Fibroblast of skin of right quadriceps (primary cell): Measurements from ENCODE around the gene COL18A1.
"Not testable (repeated sequence)": the region's sequence is repeated elsewhere in the genome, so short reads cannot be mapped to it uniquely, and the experiment has no call there.

Source experiments
- DNase-seq: peaks from one replicate; pipeline ENCODE4 v3.0.0-alpha.2; 2013

The COL18A1 gene

GRCh38 chr21:45497846-45498645 is 93.1 kb downstream of the COL18A1 start:
- no peak for DNase-seq

- DNase-seq = no peak
Observed at GRCh38 chr21:45498646-45499000, 93.7 kb downstream of the COL18A1 start.

GRCh38 chr21:45499201-45499750 is 94.3 kb downstream of the COL18A1 start:
- DNase-seq = no peak

GRCh38 chr21:45499970-45500577 is 95.1 kb downstream of the COL18A1 start:
- no peak for DNase-seq

- not testable (repeated sequence) for DNase-seq
Observed at GRCh38 chr21:45501081-45502005, 96.4 kb downstream of the COL18A1 start.

GRCh38 chr21:45502006-45502345 is 97.0 kb downstream of the COL18A1 start:
- DNase-seq = no peak

GRCh38 chr21:45502600-45502999 is 97.6 kb downstream of the COL18A1 start:
- no peak for DNase-seq

- DNase-seq = not testable (repeated sequence)
Observed at GRCh38 chr21:45503226-45503625, 98.3 kb downstream of the COL18A1 start.

- DNase-seq = no peak
Observed at GRCh38 chr21:45504021-45504515, 99.1 kb downstream of the COL18A1 start.

- no peak for DNase-seq
Observed at GRCh38 chr21:45504516-45505415, 99.8 kb downstream of the COL18A1 start.

GRCh38 chr21:45505416-45506021 is 100.6 kb downstream of the COL18A1 start:
- DNase-seq = no peak

GRCh38 chr21:45506241-45506817 is 101.4 kb downstream of the COL18A1 start:
- DNase-seq = no peak

- DNase-seq = no peak
Observed at GRCh38 chr21:45506836-45507522, 102.0 kb downstream of the COL18A1 start.

GRCh38 chr21:45507523-45507875 is 102.5 kb downstream of the COL18A1 start:
- no peak for DNase-seq

- no peak for DNase-seq
Observed at GRCh38 chr21:45507888-45508508, 103.0 kb downstream of the COL18A1 start.

GRCh38 chr21:45508607-45509565 is 103.9 kb downstream of the COL18A1 start:
- DNase-seq = no peak

GRCh38 chr21:45509566-45510465 is 104.9 kb downstream of the COL18A1 start:
- no peak for DNase-seq

- no peak for DNase-seq
Observed at GRCh38 chr21:45510466-45510955, 105.5 kb downstream of the COL18A1 start.
